ENCODE measurements around the gene CLASP2.
"Not testable (repeated sequence)": the region's sequence is repeated elsewhere in the genome, so short reads cannot be mapped to it uniquely, and the experiment has no call there.

CLASP2 gene

DNA sequence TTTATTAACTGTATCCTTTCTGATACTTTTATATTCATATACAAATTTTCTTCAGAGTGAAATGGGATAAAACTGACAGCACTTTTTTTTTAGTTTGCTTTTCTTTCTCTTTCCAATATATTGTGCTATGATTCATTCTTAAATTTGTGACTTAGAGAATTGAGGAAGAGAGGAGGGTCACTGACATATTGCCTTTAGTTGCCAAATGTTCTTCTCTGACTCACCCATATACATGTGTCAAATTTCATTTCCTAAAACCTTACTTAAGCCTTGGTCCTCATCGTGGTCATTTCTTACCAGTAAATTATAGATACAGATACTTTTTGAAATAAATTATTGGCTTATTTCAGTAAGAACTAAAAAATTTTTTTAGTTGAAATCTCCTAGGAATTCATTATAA lies 53.9 kb downstream of the CLASP2 start:
- peak; percentile 7 for DNase-seq (ENCODE audit: low spot score)
- no peak for TF ChIP-seq CTCF (IDR thresholded peaks at IDR 0.05; ENCODE audit: extremely low read depth, missing control alignments)

DNA sequence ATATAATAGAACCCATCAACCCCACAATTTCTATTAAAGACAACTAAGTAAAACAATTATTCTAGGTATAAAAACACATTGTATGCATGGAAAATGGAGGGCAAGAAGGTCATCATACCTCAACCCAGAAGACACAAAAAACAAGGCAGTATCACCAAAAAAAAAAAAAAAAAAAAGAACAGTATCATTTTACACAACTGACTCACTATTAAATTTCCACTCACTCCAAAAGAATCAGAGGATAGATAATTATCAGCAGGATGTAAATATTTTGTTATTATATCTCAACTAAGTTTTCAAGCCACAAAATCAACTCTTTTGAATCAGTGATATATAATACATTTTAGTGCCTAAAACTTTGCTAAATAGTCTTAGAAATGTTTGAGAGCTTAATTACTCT lies 55.0 kb downstream of the CLASP2 start:
- no peak for TF ChIP-seq CTCF (IDR thresholded peaks at IDR 0.05; ENCODE audit: extremely low read depth, missing control alignments)
- no peak for DNase-seq (ENCODE audit: low spot score)

DNA sequence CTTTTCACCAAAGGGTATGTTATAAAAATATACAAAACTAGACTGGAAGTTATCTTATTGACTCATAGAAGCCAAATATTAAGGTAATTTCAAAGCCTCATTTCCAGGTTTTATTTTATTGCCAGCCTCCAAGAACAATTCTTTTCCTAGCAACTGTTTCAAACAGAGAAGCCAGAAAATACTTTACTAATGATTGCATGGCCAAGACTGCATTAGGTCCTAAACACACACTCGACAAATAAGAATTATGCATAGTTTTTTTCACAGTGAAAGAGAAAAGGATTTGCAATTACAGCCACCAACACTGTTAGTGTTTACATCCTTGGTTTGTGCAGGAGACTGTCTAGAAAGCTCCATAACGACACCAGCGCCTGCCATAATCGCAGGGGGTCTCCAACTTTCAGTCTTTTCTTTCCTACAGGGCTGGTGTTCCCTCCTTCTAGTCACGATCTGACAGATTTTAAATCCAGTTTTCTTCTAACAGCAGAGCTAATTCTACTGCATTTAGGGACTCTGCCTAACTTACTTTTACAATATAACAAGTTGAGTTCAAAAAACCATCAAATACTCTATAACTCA lies 58.1 kb downstream of the CLASP2 start:
- DNase-seq (ENCODE audit: low spot score), result no peak
- TF ChIP-seq CTCF (IDR thresholded peaks at IDR 0.05; ENCODE audit: extremely low read depth, missing control alignments), result no peak

- DNase-seq (ENCODE audit: low spot score), result peak; percentile 69
- TF ChIP-seq CTCF (IDR thresholded peaks at IDR 0.05; ENCODE audit: extremely low read depth, missing control alignments), result no peak
These were observed 58.8 kb downstream of the CLASP2 start for GRCh38 chr3:33658991-33659848.

DNA sequence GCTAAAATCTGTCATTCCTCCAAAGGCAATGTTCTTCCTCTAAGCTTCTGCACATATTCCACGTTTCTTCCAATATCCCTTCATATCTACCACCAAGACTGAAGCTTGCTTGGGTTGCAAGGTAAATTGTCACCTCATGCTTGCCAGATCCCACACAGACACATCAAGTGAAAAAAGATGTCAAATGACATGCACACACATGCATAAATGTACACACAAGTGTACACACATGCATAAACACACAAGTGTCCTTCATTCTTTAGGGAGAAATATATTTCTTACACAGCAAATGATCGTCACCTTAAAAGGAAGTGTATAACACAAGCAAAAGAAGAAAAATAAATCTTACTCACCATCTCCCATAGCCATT lies 59.4 kb downstream of the CLASP2 start:
- no peak for DNase-seq (ENCODE audit: low spot score)
- no peak for TF ChIP-seq CTCF (IDR thresholded peaks at IDR 0.05; ENCODE audit: extremely low read depth, missing control alignments)

DNA sequence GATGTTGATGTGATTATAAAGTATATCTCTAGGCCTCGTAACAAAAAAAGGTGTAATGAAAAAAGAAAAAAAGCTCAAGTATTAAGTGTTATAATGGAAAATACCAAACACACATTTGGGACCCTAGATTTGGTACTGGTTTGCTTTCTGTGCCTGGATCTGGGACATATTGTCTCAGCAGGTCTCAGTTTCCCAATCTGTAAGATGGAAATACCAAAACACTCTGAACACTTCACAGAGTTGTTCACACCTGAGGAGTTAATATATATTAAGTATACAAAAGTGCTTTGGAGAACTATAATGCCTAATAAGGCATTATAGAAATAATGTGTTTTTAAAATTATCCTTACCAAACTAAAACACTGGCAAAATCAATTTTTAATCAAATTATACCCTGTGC lies 60.0 kb downstream of the CLASP2 start:
- TF ChIP-seq CTCF (IDR thresholded peaks at IDR 0.05; ENCODE audit: extremely low read depth, missing control alignments), result no peak
- DNase-seq (ENCODE audit: low spot score), result no peak

- DNase-seq (ENCODE audit: low spot score), result no peak
These were observed 65.3 kb downstream of the CLASP2 start for GRCh38 chr3:33652736-33653135.

DNA sequence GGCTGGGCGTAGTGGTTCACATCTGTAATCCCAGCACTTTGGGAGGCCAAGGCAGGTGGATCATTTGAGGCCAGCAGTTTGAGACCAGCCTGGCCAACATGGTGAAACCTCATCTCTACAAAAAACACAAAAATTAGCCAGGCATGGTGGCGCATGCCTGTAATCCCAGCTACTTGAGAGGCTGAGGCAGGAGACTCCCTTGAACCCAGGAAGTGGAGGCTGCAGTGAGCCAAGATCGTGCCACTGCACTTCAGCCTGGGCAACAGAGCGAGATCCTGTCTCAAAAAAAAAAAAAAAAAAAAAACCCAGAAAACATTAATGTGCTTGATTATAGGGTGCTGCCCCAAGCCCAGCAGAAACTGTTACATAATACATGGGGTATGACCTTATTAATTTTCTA lies 67.0 kb downstream of the CLASP2 start:
- DNase-seq (ENCODE audit: low spot score), result not testable (repeated sequence)

More at GRCh38 chr3:33652736-33653135, 65.3 kb downstream of the CLASP2 start:
- TF ChIP-seq CTCF (IDR thresholded peaks at IDR 0.05; ENCODE audit: extremely low read depth, missing control alignments), result no peak

Measured in GM20000 (cell line).